ENCODE results near the gene FRY.
"Not testable (repeated sequence)": the region's sequence is repeated elsewhere in the genome, so short reads cannot be mapped to it uniquely, and the experiment has no call there.

The FRY gene

DNA sequence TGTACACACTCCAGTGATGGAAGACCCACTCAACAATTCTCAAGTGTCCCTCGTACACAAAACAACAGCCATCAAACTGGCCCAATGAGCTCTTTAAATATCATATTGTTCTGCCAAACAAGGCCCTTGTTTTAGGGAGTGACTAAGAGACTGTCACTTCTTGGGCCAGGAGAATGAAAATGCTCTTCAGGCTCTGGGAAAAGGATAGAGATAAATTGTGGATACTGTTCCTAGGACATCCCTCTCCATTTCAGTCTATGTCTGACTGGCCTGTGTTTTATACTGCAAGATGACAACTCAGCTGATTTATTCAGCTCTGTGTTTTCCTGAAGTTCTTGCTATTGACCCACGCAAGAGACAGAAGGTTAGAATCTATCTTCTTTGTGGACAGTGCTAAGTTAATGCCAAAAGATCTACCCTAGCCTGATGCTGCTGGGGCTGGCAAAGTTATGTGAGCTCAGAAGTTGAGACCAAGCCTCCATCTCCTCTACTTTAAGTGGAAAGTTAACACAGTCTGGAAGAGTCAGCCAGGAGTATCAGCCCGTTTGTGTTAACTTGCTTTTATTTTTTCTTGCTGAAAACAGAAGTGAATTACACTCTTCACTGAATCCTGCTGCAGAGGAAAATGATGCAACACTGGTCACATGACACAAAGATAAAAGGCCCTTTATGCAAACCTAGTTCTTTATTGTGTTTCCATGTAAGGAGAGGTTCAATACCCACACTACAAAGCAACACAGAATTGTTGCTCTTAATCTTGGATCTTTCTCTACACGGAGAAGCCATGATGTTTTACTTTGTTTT is 14.6 kb downstream of the FRY start:
- Histone ChIP-seq H3K27ac (ENCODE audit: low read depth, low read length) (no peak overlapping the region), H3K9ac (ENCODE audit: low read length in 5 of 5) (no peak overlapping the region), H3K9me3 (ENCODE audit: control insufficient read depth in 5 of 5, low read length in 5 of 5) (no peaks in the 10 kb centered on the region), H3K27me3 (ENCODE audit: control insufficient read depth in 5 of 5, insufficient read depth in 4 of 5, low read length in 5 of 5) (no peaks in the 10 kb centered on the region), H3K36me3 (ENCODE audit: control insufficient read depth in 5 of 5, insufficient read depth in 5 of 5, low read length in 5 of 5) (no peaks in the 10 kb centered on the region), H3K4me1 (ENCODE audit: control insufficient read depth in 5 of 5, insufficient read depth in 5 of 5, low read length in 5 of 5) (peaks cover 2 to 23% (median 17%) of the 10 kb centered on the region in 5 donors), H3K4me3 (ENCODE audit: low read depth in 1 of 5, low read length in 5 of 5) (no peak overlapping the region)

DNA sequence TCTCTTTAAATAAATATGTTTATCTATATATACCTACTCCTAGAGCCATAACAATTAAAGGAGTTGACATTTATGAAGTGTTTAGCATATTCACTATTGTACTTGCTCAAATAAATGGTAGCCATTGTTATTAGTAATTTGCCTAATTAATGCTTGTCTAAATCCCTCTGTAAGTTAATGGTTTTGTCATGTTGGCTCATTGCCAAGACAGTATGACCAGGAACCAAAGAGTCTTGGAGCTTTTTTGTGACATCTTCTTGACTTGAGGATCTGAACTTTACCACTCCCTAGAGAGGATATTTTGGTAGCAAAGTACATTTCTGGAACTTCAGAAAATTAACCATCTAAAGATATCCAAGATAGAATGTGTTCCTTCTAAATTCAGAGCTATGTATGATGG is 15.5 kb downstream of the FRY start:
- no peak overlapping the region for H3K4me3 ChIP-seq (ENCODE audit: low read depth in 1 of 5, low read length in 5 of 5)
- no peak overlapping the region for H3K27ac ChIP-seq (ENCODE audit: low read depth, low read length)
- no peaks in the 10 kb centered on the region for H3K9me3 ChIP-seq (ENCODE audit: control insufficient read depth in 5 of 5, low read length in 5 of 5)
- H3K4me1 ChIP-seq (ENCODE audit: control insufficient read depth in 5 of 5, insufficient read depth in 5 of 5, low read length in 5 of 5) = peaks cover 2 to 23% (median 17%) of the 10 kb centered on the region in 5 donors
- H3K9ac ChIP-seq (ENCODE audit: low read length in 5 of 5) = no peak overlapping the region
- no peaks in the 10 kb centered on the region for H3K36me3 ChIP-seq (ENCODE audit: control insufficient read depth in 5 of 5, insufficient read depth in 5 of 5, low read length in 5 of 5)
- H3K27me3 ChIP-seq (ENCODE audit: control insufficient read depth in 5 of 5, insufficient read depth in 4 of 5, low read length in 5 of 5) = no peaks in the 10 kb centered on the region

DNA sequence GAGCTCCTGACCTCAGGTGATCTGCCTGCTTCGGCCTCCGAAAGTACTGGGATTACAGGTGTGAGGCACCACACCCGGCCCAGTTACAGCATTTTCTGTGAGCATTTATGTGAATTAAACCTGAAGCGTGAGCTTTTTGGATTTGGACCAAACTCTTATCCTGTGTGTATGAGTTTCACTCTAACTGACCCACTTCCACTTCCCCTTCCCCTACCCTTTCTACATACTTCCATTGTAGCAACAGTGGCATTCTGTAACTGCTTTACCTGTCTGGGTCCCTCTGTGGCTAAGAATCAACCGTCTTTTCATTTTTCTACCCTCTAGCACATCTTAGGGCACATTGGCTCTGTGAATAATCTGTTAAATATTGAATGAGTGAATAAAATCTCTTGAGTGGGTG is 16.2 kb downstream of the FRY start:
- no peaks in the 10 kb centered on the region for H3K9me3 ChIP-seq (ENCODE audit: control insufficient read depth in 5 of 5, low read length in 5 of 5)
- no peak overlapping the region for H3K9ac ChIP-seq (ENCODE audit: low read length in 5 of 5)
- H3K36me3 ChIP-seq (ENCODE audit: control insufficient read depth in 5 of 5, insufficient read depth in 5 of 5, low read length in 5 of 5) = no peaks in the 10 kb centered on the region
- H3K27ac ChIP-seq (ENCODE audit: low read depth, low read length) = no peak overlapping the region
- no peaks in the 10 kb centered on the region for H3K27me3 ChIP-seq (ENCODE audit: control insufficient read depth in 5 of 5, insufficient read depth in 4 of 5, low read length in 5 of 5)
- H3K4me3 ChIP-seq (ENCODE audit: low read depth in 1 of 5, low read length in 5 of 5) = no peak overlapping the region
- H3K4me1 ChIP-seq (ENCODE audit: control insufficient read depth in 5 of 5, insufficient read depth in 5 of 5, low read length in 5 of 5) = peaks cover 2 to 23% (median 13%) of the 10 kb centered on the region in 5 donors

DNA sequence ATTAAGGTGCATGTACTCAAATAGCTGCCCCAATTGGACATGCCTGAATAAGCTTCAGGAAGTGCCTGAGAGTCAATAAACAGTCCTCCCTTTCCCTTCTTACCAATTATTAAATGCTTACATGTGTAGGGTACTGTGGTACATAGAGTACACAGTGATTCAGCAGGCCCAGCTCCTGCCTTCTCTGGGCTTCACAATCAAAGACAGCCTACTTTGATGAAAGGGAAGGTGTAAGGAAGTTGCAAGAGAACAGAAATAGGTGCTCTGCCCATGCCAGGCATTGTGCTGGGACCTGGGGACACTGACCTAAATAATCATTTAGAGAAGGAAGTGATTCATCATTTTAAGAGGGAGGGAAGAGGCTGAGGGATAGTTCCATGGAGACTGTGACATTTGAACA is 17.2 kb downstream of the FRY start:
- no peak overlapping the region for H3K27ac ChIP-seq (ENCODE audit: low read depth, low read length)
- peaks cover 2 to 23% (median 13%) of the 10 kb centered on the region in 5 donors for H3K4me1 ChIP-seq (ENCODE audit: control insufficient read depth in 5 of 5, insufficient read depth in 5 of 5, low read length in 5 of 5)
- no peak overlapping the region for H3K9ac ChIP-seq (ENCODE audit: low read length in 5 of 5)
- H3K27me3 ChIP-seq (ENCODE audit: control insufficient read depth in 5 of 5, insufficient read depth in 4 of 5, low read length in 5 of 5) = no peaks in the 10 kb centered on the region
- no peaks in the 10 kb centered on the region for H3K36me3 ChIP-seq (ENCODE audit: control insufficient read depth in 5 of 5, insufficient read depth in 5 of 5, low read length in 5 of 5)
- H3K4me3 ChIP-seq (ENCODE audit: low read depth in 1 of 5, low read length in 5 of 5) = no peak overlapping the region
- H3K9me3 ChIP-seq (ENCODE audit: control insufficient read depth in 5 of 5, low read length in 5 of 5) = no peaks in the 10 kb centered on the region

DNA sequence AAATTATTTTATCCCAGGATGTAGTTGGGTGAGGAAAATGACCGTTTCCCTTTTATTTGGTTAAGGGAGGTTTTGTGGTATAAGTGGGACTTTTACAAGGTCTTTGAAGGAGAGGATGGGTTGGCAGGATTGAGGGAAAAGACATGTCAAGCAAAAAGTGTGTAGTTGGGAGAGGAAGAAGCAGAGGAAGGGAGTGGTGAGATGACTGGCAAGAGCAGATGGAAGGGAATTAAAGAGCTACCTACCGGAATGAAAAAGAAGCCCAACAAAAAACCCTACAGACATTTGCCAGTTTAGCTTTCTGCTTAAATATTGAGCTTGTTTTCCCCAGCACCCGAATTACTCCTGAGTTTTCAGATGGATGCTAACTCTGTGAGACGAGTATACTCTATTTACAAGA is 19.6 kb downstream of the FRY start:
- peaks cover 2 to 22% (median 9%) of the 10 kb centered on the region in 5 donors for H3K4me1 ChIP-seq (ENCODE audit: control insufficient read depth in 5 of 5, insufficient read depth in 5 of 5, low read length in 5 of 5)
- no peaks in the 10 kb centered on the region for H3K27me3 ChIP-seq (ENCODE audit: control insufficient read depth in 5 of 5, insufficient read depth in 4 of 5, low read length in 5 of 5)
- no peak overlapping the region for H3K4me3 ChIP-seq (ENCODE audit: low read depth in 1 of 5, low read length in 5 of 5)
- H3K9ac ChIP-seq (ENCODE audit: low read length in 5 of 5) = no peak overlapping the region
- no peaks in the 10 kb centered on the region for H3K36me3 ChIP-seq (ENCODE audit: control insufficient read depth in 5 of 5, insufficient read depth in 5 of 5, low read length in 5 of 5)
- no peak overlapping the region for H3K27ac ChIP-seq (ENCODE audit: low read depth, low read length)
- no peaks in the 10 kb centered on the region for H3K9me3 ChIP-seq (ENCODE audit: control insufficient read depth in 5 of 5, low read length in 5 of 5)

DNA sequence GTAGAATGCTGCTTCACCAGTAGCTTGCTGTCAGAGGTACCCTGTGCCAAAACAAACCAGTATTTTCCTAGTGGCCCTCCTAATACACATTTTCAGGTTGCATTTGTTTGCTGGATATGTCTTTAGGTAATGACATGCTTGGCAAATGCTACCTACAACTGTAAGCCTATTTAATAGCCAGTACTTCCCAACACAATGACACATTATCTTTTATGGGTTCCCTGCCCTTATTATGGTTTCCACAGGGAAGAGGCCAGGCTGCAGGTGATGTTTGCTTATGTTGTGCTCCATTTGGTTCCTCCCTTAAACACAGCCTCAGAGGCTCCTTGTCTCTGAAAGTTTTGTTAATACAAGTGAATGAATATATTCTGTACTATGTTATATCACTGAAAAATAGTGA is 24.7 kb downstream of the FRY start:
- H3K4me3 ChIP-seq (ENCODE audit: low read depth in 1 of 5, low read length in 5 of 5) = no peak overlapping the region
- H3K36me3 ChIP-seq (ENCODE audit: control insufficient read depth in 5 of 5, insufficient read depth in 5 of 5, low read length in 5 of 5) = no peaks in the 10 kb centered on the region
- H3K9me3 ChIP-seq (ENCODE audit: control insufficient read depth in 5 of 5, low read length in 5 of 5) = no peaks in the 10 kb centered on the region
- H3K4me1 ChIP-seq (ENCODE audit: control insufficient read depth in 5 of 5, insufficient read depth in 5 of 5, low read length in 5 of 5) = no peaks in the 10 kb centered on the region
- H3K27me3 ChIP-seq (ENCODE audit: control insufficient read depth in 5 of 5, insufficient read depth in 4 of 5, low read length in 5 of 5) = no peaks in the 10 kb centered on the region
- H3K9ac ChIP-seq (ENCODE audit: low read length in 5 of 5) = no peak overlapping the region
- H3K27ac ChIP-seq (ENCODE audit: low read depth, low read length) = no peak overlapping the region

DNA sequence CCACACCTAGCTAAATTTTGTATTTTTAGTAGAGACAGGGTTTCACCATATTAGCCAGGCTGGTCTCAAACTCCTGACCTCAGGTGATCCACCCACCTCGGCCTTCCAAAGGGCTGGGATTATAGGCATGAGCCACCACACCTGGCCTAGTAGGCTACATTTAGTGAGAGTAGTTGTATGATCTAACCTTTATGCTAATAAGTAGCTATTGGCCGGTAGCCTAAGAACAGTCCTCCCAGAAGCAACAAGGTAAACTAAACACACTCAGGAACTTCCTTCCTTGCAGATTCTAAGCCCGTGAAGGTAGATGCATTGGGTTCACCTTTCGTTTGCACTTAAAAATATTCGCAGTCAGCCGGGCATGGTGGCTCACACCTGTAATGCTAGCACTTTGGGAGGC is 25.8 kb downstream of the FRY start:
- H3K9ac ChIP-seq (ENCODE audit: low read length in 5 of 5); H3K27ac ChIP-seq (ENCODE audit: low read depth, low read length): not testable (repeated sequence)

DNA sequence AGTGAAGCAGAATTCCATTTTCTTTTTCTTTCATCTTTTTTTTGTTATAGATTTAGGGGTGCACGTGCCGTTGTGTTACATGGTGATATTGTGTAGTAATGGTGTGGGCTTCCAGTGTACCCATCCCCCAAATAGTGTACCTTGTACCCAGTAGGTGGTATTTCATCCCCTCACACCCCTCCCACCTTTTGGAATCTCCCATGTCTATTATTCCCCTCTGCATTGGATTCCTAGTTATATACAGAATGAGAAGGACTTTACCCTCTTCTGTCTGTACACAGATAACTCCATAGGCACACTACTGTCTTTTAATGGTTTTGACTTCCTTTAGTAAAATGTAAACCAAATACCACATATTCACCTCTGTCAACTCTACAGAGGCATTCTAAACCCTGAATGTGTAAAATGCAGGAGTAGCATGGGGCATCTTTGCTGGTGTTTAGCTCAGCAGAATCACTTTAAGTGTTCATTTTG is 28.0 kb downstream of the FRY start:
- H3K36me3 ChIP-seq (ENCODE audit: control insufficient read depth in 5 of 5, insufficient read depth in 5 of 5, low read length in 5 of 5) = no peaks in the 10 kb centered on the region
- no peaks in the 10 kb centered on the region for H3K9me3 ChIP-seq (ENCODE audit: control insufficient read depth in 5 of 5, low read length in 5 of 5)
- H3K27me3 ChIP-seq (ENCODE audit: control insufficient read depth in 5 of 5, insufficient read depth in 4 of 5, low read length in 5 of 5) = no peaks in the 10 kb centered on the region
- H3K4me3 ChIP-seq (ENCODE audit: low read depth in 1 of 5, low read length in 5 of 5) = no peak overlapping the region
- H3K27ac ChIP-seq (ENCODE audit: low read depth, low read length) = no peak overlapping the region
- H3K4me1 ChIP-seq (ENCODE audit: control insufficient read depth in 5 of 5, insufficient read depth in 5 of 5, low read length in 5 of 5) = no peaks in the 10 kb centered on the region
- no peak overlapping the region for H3K9ac ChIP-seq (ENCODE audit: low read length in 5 of 5)

More for the DNA sequence above, 25.8 kb downstream of the FRY start:
- not testable (repeated sequence) for H3K9me3 ChIP-seq (ENCODE audit: control insufficient read depth in 5 of 5, low read length in 5 of 5); H3K36me3 ChIP-seq (ENCODE audit: control insufficient read depth in 5 of 5, insufficient read depth in 5 of 5, low read length in 5 of 5); H3K4me3 ChIP-seq (ENCODE audit: low read depth in 1 of 5, low read length in 5 of 5); H3K27me3 ChIP-seq (ENCODE audit: control insufficient read depth in 5 of 5, insufficient read depth in 4 of 5, low read length in 5 of 5); H3K4me1 ChIP-seq (ENCODE audit: control insufficient read depth in 5 of 5, insufficient read depth in 5 of 5, low read length in 5 of 5)

DNA sequence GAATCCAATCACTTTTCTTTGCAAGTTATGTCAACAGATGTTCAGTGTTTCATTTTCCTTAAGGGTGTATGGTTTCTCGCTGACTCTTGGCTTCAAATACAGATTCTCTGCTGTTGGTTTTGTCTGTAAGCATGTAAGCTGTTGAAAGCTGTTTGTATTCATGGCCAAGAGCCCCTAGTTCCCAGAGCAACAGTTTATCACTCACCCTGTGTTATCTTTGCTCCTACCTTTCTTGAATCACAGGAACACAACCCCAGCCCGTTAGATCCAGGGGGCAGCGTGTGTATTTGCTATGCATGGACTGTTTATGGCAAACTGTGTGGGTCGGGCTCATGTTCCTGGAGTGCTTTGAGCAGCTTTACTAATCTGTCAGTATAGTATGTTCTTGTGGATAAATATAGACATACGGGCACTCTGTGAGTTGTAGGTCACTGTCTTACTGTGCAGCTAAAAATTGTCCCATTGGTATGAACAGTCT is 28.9 kb downstream of the FRY start:
- no peak overlapping the region for H3K4me3 ChIP-seq (ENCODE audit: low read depth in 1 of 5, low read length in 5 of 5)
- H3K36me3 ChIP-seq (ENCODE audit: control insufficient read depth in 5 of 5, insufficient read depth in 5 of 5, low read length in 5 of 5) = no peaks in the 10 kb centered on the region
- no peak overlapping the region for H3K9ac ChIP-seq (ENCODE audit: low read length in 5 of 5)
- no peak overlapping the region for H3K27ac ChIP-seq (ENCODE audit: low read depth, low read length)
- no peaks in the 10 kb centered on the region for H3K4me1 ChIP-seq (ENCODE audit: control insufficient read depth in 5 of 5, insufficient read depth in 5 of 5, low read length in 5 of 5)
- H3K9me3 ChIP-seq (ENCODE audit: control insufficient read depth in 5 of 5, low read length in 5 of 5) = no peaks in the 10 kb centered on the region
- H3K27me3 ChIP-seq (ENCODE audit: control insufficient read depth in 5 of 5, insufficient read depth in 4 of 5, low read length in 5 of 5) = no peaks in the 10 kb centered on the region

DNA sequence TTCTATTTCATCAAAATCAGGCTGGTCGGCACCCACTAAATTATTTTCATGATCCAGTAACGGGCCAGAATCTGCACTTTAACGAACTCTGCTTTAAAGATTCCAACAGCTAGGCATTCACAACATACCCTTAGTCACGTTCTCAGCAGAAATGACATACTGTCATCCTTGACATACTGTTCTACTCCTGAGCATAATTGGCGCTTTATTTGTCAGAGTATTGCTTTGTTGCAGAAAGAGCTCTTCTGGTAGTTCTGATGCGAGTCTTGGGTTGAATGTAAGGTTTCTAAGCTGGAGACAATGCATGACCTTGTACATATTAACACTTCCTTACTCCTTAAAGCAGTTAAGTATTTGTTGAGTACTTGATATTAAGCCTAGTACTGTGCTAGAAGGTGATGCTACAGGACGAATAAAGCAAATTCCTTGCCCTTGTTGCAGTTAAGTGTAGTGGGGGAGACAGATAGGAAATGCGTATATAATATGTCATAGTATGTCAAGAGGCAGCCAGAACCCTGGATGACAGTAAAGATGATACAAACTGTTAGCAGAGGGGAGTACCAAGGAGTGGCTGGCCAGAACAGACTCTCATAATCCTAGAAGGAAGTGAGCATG is 32.2 kb downstream of the FRY start:
- H3K4me1 ChIP-seq (ENCODE audit: control insufficient read depth in 5 of 5, insufficient read depth in 5 of 5, low read length in 5 of 5) = no peaks in the 10 kb centered on the region
- no peaks in the 10 kb centered on the region for H3K9me3 ChIP-seq (ENCODE audit: control insufficient read depth in 5 of 5, low read length in 5 of 5)
- no peak overlapping the region for H3K27ac ChIP-seq (ENCODE audit: low read depth, low read length)
- no peak overlapping the region for H3K4me3 ChIP-seq (ENCODE audit: low read depth in 1 of 5, low read length in 5 of 5)
- H3K27me3 ChIP-seq (ENCODE audit: control insufficient read depth in 5 of 5, insufficient read depth in 4 of 5, low read length in 5 of 5) = no peaks in the 10 kb centered on the region
- H3K9ac ChIP-seq (ENCODE audit: low read length in 5 of 5) = no peak overlapping the region
- H3K36me3 ChIP-seq (ENCODE audit: control insufficient read depth in 5 of 5, insufficient read depth in 5 of 5, low read length in 5 of 5) = no peaks in the 10 kb centered on the region

Measured in subcutaneous abdominal adipose tissue (tissue), 5 donors.